Peyer's patch (tissue), 4 donors: ENCODE measurements around the gene TRIM41.

Experiments used
- CTCF ChIP-seq, 6 experiments: fragments of 450-650 bp in 4 of 6; fragments of 200-600 bp in 2 of 6; sonication (generic) in 1 of 6; IDR thresholded peaks; one replicate each; pipeline ENCODE4 v1.5.1; 2017 to 2019; ENCODE audit warnings: antibody characterized with exemption in 6 of 6, mild to moderate bottlenecking in 3 of 6, moderate library complexity in 1 of 6
- POLR2A ChIP-seq, 2 donors: fragments of 450-650 bp; IDR thresholded peaks; one replicate each; pipeline ENCODE4 v1.5.1; 2017; ENCODE audit warnings: antibody characterized with exemption in 2 of 2, mild to moderate bottlenecking in 2 of 2, moderate library complexity in 2 of 2

- TF ChIP-seq CTCF (IDR thresholded peaks at IDR 0.05) (no peak), POLR2A (IDR thresholded peaks at IDR 0.05) (no peak)
Measured at GRCh38 chr5:181235323-181235688, 12.2 kb downstream of the TRIM41 start.
